ENCODE data around the gene YY1.
"Not testable (repeated sequence)": the region's sequence is repeated elsewhere in the genome, so short reads cannot be mapped to it uniquely, and the experiment has no call there.

The YY1 gene

DNA sequence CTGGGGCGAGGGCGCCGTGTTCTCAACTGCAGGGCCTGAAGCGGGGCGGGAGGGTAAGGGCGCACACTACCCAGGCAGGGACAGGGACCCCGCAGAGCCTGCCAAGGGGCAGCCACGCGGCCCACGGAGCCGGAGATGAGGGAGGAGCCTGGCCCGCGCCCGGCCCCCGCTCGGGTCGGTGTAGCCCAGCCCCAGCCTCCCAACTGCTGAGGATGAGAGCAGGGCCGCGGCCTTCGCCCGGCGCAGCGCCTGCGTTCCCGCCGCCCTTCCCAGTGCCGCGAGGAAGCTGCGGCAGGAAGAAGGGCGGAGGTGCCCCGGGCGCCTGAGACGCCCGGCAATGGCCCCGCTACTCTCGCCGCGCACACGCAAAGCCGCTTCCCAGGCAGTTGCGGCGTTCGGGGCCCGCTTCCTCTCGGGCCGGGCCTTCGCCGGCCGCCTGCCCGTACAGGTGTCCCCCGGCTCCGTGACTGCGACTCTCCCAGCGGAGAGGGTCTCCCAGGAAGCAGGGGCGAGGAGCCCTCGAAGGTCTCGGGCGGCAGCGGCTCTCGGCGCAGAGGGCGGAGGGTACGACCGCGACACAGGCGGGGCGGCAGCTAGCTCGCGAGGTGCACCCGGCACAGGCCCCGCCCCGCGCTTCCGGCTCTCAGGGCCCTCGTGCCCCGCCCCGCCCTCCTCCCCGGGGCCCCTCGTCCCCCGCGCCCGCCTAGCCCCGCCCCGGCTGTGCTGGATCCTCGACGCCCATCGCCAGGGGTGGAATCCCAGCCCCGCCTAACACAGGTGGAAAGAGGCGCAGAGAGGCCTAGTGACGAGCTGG lies 24.8 kb upstream of the YY1 start:
- peak; percentile 98 for DNase-seq

DNA sequence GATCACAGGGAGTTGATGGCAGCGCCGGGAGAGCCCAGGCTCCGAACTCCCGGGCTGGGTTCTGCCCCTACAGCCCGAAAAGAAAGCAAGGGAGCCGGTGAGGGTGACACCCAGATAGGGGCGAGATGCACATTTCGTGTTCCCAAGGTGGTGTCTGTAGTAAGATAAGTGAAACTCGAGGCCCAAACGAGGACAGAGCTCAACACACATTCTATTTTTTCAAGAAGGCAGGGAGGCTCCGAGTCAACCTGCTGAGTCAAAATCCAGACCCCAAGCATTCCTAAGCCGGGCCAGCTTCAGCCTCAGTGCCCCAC lies 24.2 kb upstream of the YY1 start:
- DNase-seq: no peak

DNA sequence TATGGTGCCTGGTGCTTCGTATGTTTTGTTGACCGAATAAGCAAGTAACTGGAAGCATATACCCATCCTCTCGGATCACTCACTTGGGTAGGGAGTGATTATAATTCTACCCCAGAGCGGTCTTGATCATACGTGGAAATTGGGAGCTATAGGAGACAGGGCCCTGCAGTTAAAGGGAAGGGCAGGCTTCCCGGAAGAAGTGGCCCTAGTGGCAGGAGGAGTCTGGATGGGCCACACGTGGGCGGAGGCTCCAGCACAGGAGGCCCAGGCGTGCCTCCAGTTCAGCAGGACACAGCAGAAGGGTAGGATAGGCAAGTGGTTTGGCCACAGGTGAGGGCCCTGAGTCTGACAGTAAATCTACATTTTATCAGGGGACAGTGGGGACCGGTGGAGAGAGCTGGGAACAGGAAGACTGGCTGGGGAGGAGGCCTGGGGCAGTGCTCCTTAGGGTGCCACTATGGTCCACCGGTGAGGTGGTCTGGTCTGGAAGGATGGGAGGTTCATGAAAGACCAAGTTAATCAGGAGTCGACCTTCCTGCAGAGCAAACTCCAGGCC lies 23.5 kb upstream of the YY1 start:
- no peak for DNase-seq

DNA sequence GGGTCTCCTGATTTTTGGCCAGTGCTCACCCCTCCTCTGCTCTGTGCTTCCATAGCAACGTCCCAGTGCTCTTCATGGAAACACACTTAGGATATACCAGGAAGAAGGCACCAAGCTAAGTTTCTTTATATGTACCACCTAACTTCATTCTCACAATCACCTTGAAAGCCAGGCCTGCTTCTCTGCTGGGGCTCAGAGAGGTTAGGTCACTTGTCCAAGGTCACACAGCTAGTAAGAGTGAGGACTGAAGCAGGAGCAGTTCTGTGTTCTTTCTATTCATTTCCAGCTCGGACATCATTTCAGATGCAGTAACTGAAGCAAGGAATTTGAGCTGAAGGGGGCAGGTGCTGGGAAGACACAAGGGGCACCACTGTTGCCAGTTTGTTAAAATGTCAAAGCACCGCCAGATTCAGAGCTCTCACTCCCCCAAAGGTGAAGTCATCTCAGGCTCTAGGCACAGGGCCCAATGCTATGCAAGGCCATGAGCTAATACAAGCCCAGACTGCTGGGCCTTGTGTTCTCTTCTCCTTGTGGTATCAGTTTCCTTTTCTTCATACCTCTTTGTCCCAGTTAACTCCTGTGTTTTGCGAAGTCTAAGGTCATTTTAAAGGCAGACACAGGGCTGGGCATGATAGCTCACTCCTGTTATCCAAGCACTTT lies 19.7 kb upstream of the YY1 start:
- DNase-seq: no peak

DNA sequence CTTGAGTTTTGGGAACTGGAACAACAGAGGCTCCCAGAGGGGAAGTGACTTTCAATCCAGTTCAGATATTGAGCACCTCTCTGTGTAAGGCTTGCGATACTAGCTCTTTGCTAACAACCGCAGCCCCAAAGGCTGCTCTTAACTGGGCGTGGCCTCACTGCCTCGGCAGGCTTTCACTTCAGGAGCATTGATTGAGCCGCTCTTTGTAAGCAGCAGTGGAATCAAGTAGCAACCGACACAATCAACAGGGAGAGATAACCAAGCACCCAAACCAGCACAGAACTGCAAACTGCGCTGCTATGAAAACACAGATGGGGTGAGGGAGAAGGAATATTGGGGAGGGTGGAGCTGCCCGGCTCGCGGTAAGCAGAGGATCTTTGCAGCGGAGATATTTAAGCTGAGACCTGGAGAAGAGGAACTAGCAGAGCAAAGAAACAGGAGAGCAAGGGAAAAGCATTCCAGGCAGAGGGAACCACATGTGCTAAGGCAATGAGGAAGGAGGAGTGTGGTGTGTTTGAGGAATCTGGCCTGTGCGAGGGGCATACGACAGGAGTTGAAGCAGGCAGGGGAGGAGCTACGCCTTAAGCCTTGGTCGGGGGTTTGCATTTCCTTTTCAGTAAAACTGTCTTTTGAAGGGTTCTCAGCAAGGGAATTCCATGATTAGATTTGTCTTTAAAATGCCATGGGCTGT lies 17.3 kb upstream of the YY1 start:
- peak; percentile 95 for DNase-seq

DNA sequence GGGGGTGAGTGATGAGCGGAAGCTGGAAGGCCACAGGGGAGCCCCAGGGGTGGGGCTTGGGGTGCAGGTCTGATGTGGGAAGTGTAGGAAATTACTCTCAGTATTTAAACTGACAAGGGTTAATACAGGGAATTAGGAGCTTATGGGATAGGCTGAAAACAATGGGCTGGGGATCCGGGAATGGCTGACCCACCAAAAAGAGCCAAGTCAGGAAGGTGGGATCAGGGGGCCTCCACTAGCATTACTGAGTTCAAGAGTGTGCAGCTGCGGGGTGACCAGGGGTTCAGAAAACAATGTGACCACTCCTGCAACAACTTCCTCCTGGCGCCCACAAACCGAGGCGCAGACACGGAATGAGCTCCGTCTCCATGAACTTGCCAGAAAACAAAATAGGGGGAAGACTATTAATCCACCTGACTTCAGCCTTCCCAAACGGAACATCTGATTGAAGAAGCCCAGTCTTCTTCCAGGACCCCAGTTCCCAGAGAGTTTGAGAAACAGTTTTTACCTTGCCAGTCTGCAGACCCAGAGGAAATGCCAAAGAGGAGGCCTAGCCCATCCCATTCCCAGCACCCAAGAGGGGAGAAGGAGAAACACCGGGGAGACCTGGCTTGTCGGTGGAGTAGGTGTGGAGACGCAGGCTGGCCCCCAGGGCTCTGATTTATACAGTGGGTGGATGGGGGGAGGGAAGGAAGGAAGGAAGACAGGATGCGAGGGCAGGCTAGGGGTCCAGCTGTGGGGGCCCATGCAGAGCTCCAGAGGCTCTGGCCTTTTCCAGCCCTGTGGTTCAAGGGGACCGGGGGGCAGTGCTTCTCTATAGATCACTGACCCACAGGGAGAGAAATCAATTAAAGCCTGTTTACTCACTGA lies 16.5 kb upstream of the YY1 start:
- DNase-seq: peak; percentile 68

DNA sequence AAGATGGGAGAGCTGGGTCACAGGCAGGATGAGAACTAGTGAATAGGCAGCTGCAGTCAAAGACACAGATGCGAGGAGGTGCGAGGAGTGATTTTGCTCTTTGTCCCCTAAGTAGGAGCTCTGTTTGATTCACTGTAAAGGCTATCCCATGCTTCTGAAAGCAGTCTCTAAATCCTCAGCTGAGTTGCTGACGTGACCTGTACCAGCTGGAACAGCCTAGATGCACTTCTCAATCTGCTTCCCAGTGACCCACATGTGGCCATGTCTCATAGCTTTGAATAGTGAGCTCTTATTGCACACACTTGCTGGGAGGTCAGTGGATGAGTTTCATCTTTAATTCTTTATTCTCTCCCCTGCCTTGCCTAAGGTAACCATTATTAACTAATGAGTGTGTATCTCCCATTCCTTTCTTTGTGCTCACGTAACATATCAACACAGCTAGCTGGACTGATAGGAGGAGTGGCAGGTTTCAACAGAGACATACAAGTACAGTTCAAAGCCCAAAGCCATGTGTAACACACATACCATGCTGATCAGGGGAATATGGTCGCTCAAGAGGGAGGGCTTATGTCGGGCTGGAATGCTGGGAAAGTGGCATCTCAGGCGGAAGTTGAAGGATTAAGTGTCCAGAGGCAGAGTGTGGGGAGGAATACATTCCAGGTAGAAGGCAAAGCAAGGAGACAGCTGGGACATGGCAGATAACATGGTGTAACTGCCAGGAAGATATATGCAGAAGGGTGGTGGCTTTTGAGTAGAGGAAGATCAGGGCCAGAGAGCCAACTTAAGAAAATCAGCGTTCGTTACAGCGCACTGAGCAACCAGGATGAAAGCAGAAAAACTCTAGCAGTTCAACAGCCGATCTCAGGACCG lies 15.4 kb upstream of the YY1 start:
- peak; percentile 45 for DNase-seq

DNA sequence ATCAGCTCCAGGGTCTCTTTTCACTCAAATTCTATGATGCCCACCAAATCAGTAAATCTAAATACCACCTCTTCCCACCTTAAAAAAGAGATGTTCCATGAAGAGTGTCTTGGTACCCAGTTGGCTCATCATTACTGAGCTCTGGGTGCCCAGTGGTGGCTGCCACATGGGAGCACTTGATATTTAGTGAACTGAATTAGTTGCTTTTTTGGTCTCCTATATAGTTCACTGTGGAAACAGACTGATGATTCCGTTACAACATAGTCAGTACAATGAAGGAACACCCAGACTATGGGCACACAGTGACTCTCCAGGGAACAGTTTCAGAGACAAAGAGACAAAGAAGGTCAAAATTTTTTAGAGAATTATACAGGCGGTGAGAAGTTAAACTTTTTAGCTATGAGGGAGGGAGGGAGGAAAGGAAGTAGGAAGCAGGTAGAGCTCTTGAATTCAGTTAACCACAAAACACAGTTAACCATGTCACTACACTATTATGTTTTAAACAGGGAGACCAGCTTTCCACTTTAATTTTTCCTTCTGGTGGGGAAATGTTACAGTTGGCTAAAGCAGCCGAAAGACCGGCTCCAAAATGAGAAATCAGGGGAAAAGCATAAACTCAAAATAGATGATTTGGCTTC lies 14.6 kb upstream of the YY1 start:
- DNase-seq: no peak

DNA sequence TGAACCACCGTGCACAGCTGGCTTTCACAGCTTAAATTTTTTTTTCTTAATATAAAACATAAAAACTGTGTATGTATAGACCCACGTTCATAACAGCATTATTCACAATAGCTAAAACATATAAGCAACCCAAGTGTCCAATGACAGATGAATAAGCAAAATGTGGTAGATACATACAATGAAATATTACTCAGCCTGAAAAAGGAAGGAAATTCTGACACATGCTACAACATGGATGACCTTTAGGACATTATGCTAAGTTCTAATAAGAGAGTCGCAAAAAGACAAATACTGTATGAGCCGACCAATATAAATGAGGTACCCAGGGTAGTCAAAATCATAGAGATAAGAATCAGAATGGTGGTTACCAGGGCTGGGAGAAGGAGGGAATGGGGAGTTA lies 13.8 kb upstream of the YY1 start:
- no peak for DNase-seq

DNA sequence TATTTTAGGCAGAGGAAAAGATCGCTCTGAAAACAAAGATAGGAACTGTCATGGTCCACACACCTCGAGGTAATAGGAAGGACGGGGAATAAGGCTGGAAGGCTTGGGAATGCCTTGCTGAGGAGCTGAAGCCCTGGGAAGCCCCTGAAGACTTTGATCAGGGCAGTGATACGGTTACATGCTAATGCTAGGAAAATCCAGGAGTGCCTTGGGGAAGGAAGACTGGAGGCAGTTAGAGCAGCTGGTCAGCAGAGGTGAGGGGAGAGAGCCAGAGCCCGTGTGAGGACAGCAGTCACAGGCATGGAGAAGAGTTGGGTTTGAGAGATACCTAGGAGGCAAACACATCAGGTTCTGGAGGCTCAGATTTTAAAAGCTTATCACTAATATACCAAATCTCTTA lies 8.6 kb upstream of the YY1 start:
- no peak for DNase-seq

DNA sequence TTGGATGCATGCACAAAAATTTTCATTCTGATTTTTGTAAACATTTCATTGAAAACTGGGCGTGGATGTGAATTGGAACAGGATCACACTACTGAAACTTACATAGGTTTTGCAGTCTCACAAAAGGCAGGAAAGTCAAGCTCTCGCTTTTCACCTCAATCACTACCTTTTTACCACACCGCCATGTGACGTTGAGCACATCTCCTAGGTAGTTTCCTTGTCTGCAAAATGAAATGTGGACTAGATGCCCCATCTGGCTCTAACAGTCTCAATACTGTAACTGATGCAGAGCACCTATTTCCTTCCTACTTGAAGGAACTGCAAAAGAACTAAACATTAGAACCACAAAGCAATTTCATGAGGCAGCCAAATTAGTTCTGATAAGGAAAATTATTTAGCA lies 4.4 kb upstream of the YY1 start:
- DNase-seq: no peak

DNA sequence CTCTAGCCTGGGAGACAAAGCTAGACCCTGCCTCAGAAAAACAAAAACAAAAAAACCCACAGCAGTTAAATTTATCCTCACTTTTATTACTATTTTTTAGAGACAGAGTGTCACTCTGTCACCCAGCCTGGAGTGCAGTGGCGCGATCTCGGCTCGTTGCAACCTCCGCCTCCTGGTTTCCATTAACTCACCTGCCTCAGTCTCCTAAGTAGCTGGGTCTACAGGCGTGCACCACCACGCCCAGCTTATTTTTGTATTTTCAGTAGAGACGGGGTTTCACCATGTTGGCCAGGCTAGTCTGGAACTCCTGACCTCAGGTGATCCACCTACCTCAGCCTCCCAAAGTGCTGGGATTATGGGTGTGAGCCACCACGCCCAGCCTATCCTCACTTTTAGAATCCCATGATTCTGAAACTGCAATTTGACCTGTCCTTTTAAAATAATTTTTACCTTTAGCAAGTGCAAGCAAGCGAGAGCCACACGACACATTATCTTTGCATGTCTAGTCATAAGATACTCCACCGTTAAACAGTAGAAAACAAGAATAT lies 2.6 kb upstream of the YY1 start:
- not testable (repeated sequence) for DNase-seq

DNA sequence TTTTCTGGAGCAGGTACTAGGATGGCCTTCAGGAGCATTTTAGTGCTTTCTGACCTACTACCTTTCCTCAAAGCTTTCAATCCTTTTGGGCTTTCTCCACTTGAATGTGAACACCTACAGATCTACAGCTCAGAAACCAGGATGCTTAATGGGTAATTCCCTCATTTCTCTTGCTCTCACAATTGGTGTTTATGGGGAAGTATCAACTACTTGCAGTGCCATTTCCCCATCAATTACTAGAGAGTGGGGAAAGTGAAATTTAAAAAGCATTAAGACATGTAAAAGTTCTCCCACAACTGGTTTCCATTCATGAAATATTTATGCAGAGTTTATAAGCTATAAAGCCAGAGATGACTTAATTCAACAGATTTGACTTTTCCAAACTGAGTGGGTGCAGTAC lies 2.1 kb upstream of the YY1 start:
- no peak for DNase-seq

DNA sequence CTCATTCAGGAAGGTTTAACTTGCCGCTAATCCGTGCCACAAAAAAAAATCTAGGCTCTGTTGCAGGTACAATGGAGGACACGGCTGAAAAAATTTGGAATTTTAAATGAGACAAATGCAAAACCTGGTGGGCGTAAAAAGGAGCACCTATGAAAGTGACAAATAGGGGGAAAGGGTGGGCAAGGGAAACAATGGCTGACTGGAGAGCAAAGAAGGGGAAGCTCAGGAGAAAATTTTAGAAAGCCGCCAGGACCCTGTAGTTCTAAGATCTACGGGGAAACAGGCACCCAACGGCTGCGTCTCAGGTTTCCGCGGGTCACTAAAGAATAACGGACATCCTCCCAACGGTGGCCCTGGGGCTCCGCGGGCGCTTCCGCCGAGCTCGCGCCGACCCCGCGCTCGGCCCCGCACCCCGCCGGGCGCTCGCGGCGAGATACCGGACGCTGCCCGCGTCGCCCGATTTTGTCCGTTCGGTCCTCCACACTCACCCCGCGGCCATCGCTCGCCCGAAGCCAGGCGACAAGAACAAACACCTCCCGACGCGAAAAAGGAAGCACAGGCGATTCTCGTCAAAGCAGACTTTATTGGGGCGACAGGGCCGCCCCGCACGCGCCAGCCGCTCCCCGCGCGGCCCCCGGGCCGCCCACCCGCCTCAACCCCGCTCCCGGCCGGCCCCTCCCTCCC lies 1.1 kb upstream of the YY1 start:
- DNase-seq: peak; percentile 88

DNA sequence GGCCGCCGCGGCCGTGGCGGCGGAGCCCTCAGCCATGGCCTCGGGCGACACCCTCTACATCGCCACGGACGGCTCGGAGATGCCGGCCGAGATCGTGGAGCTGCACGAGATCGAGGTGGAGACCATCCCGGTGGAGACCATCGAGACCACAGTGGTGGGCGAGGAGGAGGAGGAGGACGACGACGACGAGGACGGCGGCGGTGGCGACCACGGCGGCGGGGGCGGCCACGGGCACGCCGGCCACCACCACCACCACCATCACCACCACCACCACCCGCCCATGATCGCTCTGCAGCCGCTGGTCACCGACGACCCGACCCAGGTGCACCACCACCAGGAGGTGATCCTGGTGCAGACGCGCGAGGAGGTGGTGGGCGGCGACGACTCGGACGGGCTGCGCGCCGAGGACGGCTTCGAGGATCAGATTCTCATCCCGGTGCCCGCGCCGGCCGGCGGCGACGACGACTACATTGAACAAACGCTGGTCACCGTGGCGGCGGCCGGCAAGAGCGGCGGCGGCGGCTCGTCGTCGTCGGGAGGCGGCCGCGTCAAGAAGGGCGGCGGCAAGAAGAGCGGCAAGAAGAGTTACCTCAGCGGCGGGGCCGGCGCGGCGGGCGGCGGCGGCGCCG lies 381 bp downstream of the YY1 start:
- no peak for DNase-seq

DNA sequence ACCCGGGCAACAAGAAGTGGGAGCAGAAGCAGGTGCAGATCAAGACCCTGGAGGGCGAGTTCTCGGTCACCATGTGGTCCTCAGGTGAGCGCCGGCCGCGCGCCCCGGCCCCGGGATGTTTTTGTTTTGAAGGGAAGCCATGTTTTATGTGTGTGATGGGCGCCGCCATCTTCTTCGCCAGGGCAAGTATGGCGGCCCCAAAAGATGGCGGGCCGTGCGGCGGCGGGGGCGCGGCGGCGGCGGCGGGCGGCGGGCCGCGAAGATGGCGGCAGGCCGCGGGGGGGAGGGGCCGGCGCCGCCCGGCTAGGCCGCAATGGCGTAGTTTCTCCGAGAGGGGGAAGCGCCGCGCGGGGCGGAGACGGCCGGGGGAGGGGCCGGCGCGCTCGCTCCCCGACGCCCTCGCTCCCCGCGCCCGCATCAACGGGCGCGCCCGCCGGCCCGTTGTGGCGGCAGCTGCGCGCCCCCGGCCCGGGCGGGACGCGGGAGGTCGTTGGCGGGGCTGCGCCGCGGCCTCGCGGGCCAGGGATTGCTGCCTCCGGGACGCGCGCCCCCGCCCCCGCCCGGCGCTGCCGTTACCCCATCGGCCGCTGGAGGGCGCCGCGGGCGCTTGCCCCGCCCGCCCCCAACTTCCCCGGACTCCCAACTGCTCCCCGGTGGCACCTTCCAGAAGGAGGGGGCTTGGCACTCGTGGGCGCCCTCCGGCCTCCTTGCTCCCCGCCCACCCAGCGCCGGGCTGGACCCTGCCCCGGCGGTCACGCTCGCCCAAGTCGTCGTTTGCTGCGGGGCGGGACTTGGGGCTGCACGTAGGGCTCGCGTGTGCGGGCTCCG lies 1.1 kb downstream of the YY1 start:
- DNase-seq: peak; percentile 93

DNA sequence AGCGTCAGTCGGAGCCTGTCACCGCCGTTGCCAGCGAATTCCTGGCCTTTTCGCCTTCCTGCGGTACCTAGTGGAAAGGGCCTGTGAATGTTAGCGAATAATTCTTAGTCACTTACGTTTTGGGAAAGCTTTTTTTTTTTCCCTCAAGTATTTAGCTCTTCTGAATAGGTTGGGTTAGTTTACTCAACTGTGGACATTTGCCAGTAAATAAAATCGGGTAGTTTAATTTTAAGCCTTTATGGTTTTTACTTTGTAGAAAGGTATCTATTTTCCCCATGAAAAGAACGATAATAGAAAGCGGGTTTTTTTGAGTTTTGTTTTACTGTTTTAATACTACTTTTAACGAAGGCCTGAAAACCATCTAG lies 1.7 kb downstream of the YY1 start:
- no peak for DNase-seq

DNA sequence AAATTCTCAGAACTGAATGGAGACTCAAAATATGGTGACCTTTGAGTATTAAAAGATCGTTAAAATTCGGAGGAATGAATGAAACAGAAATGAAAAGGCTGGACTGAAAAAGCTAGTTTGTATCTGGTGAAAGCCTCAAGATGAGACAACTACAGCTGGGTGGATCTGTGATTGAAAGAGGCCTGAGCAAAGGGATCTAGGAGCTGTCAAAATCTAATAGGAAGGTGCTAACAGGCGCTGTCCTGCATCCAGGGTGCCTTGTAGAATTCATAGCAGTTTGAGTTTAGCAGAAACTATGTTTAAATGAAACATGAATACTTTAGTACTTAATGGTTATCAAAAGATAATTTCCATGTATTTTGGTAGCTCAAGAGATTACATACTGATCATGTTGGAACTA lies 2.3 kb downstream of the YY1 start:
- no peak for DNase-seq

DNA sequence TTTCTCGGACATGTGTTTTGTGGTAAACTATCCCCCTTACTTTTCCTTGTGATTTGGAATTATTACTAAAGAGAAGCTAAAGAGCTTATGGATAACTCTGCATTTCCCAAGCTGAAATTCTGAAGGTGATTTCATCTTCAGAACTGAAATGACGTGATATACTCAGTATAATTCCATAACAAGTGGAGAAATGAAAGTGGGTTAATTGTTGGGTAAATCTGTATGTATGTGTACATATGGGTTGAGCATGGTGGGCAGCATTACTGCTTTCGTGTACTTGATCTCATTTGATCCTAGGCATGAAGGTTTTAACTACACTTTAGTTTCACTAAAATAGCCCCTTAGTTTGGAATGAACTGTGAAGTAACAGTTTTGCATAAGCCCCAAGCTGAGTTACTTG lies 4.1 kb downstream of the YY1 start:
- no peak for DNase-seq
